Esophagus muscularis mucosa (tissue), 4 donors: ENCODE results near the gene KSR1. TPM values are rescaled to one million over a fixed set of nuclear protein-coding genes. Genes with fewer than 3 reads are reported as not detected.

Experiments
- DNase-seq: peaks from one replicate; pipeline ENCODE4 v3.0.0-alpha.2; 2017; ENCODE audit errors: extremely low spot score
- H3K27ac ChIP-seq, 4 donors: fragments of 200-600 bp; sonication (generic); replicated peaks in 1 of 4; 1 replicate in 3 of 4; 2 replicates in 1 of 4; pipeline ENCODE4 v1.5.1; 2016 to 2019; ENCODE audit warnings: mild to moderate bottlenecking in 1 of 4
- H3K27me3 ChIP-seq, 4 donors: fragments of 200-600 bp; sonication (generic); one replicate each; pipeline versions ENCODE4 v1.5.1 to v1.6.0; 2016 to 2019
- H3K36me3 ChIP-seq, 4 donors: fragments of 200-600 bp; sonication (generic); one replicate each; pipeline ENCODE4 v1.5.1; 2016 to 2019
- H3K4me1 ChIP-seq, 4 donors: fragments of 200-600 bp; sonication (generic); one replicate each; pipeline ENCODE4 v1.5.1; 2016 to 2019
- H3K4me3 ChIP-seq, 4 donors: fragments of 200-600 bp; sonication (generic); 1 replicate in 2 of 4; 2 replicates in 2 of 4; pipeline ENCODE4 v1.5.1; 2016 to 2019; ENCODE audit warnings: mild to moderate bottlenecking in 4 of 4, moderate library complexity in 1 of 4
- H3K9me3 ChIP-seq, 4 donors: fragments of 200-600 bp; sonication (generic); 1 replicate in 3 of 4; 2 replicates in 1 of 4; pipeline ENCODE4 v1.5.1; 2016 to 2019
- EP300 ChIP-seq: sonication (generic); formaldehyde crosslinking; IDR thresholded peaks from one replicate; pipeline ENCODE4 v1.6.1; 2017; ENCODE audit warnings: antibody characterized with exemption
- POLR2A ChIP-seq: fragments of 450-650 bp; IDR thresholded peaks from one replicate; pipeline ENCODE4 v1.6.1; 2017; ENCODE audit warnings: antibody characterized with exemption, moderate library complexity, mild to moderate bottlenecking, low read depth
- POLR2AphosphoS5 ChIP-seq, 2 donors: sonication (generic); formaldehyde crosslinking; IDR thresholded peaks; one replicate each; pipeline ENCODE4 v1.6.1; 2017; ENCODE audit warnings: antibody characterized with exemption in 2 of 2
- WGBS: methylation state at CpG from one replicate; pipeline ENCODE4 v1.1.5; 2018; 5-methylcytosine and 5-hydroxymethylcytosine counted together
- intact Hi-C: fragments of 100-400 bp; cut with DNase I; formaldehyde crosslinking; loops from one replicate; pipeline ENCODE4 v1.15.1; 2023
- total RNA-seq, 4 donors: library from RNA; depleted of rRNA; stranded (reverse); fragments of >200 nt; gene quantifications; one replicate each; pipeline versions ENCODE4 v1.1.0 to v1.2.1, GENCODE V29; 2016
- TF ChIP-seq, protein P1 (sequence below), 3 experiments: fragments of 200-600 bp in 2 of 3; fragments of 450-650 bp in 1 of 3; sonication (generic) in 2 of 3; IDR thresholded peaks; one replicate each; pipeline ENCODE4 v1.5.1; 2017 to 2019; ENCODE audit warnings: antibody characterized with exemption in 3 of 3, mild to moderate bottlenecking in 2 of 3, moderate library complexity in 1 of 3

The KSR1 gene
- total RNA-seq, 4 donors from 2014 or later, result 13.3 to 18.9 (median 13.7) TPM

- Histone ChIP-seq H3K4me1 (peaks cover 10 to 49% (median 43%) of the 10 kb centered on the region in 4 donors), H3K36me3 (no peaks in the 10 kb centered on the region), H3K27me3 (no peaks in the 10 kb centered on the region), H3K4me3 (peak overlapping the region in 1 of 4 donors; percentile 15), H3K9me3 (no peaks in the 10 kb centered on the region), H3K27ac (peak overlapping the region in 1 of 4 donors; percentile 4)
- TF ChIP-seq POLR2AphosphoS5 (IDR thresholded peaks at IDR 0.05) (no peak), POLR2A (no peak), EP300 (no peak)
- TF ChIP-seq, protein P1, sequence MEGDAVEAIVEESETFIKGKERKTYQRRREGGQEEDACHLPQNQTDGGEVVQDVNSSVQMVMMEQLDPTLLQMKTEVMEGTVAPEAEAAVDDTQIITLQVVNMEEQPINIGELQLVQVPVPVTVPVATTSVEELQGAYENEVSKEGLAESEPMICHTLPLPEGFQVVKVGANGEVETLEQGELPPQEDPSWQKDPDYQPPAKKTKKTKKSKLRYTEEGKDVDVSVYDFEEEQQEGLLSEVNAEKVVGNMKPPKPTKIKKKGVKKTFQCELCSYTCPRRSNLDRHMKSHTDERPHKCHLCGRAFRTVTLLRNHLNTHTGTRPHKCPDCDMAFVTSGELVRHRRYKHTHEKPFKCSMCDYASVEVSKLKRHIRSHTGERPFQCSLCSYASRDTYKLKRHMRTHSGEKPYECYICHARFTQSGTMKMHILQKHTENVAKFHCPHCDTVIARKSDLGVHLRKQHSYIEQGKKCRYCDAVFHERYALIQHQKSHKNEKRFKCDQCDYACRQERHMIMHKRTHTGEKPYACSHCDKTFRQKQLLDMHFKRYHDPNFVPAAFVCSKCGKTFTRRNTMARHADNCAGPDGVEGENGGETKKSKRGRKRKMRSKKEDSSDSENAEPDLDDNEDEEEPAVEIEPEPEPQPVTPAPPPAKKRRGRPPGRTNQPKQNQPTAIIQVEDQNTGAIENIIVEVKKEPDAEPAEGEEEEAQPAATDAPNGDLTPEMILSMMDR (IDR thresholded peaks at IDR 0.05), result no peak
- 87% methylated on average over 6 of the region's 6 CpGs for WGBS
- DNase-seq, result no peak
- intact Hi-C loops, result no loop called here
Observed at GRCh38 chr17:27525836-27526603, 69.8 kb downstream of the KSR1 start.

GRCh38 chr17:27526604-27527002 lies 70.4 kb downstream of the KSR1 start:
- Histone ChIP-seq H3K36me3 (no peaks in the 10 kb centered on the region), H3K27me3 (no peaks in the 10 kb centered on the region), H3K4me1 (peaks cover 10 to 52% (median 45%) of the 10 kb centered on the region in 4 donors), H3K4me3 (peak overlapping the region in 1 of 4 donors; percentile 15), H3K27ac (no peak overlapping the region), H3K9me3 (no peaks in the 10 kb centered on the region)
- intact Hi-C loops, result no loop called here
- TF ChIP-seq POLR2AphosphoS5 (IDR thresholded peaks at IDR 0.05), result peak in 1 of 2 donors; percentile 36
- TF ChIP-seq, protein P1 (IDR thresholded peaks at IDR 0.05), result no peak
- no peak for TF ChIP-seq EP300
- no peak for DNase-seq
- WGBS, result 6% methylated on average over 9 of the region's 9 CpGs

- Histone ChIP-seq H3K9me3 (no peaks in the 10 kb centered on the region), H3K36me3 (no peaks in the 10 kb centered on the region), H3K27me3 (no peaks in the 10 kb centered on the region), H3K4me3 (no peak overlapping the region), H3K4me1 (peaks cover 10 to 66% (median 60%) of the 10 kb centered on the region in 4 donors), H3K27ac (no peak overlapping the region)
- WGBS, result 78% methylated on average over 7 of the region's 7 CpGs
- TF ChIP-seq, protein P1 (IDR thresholded peaks at IDR 0.05), result no peak
- no peak for TF ChIP-seq EP300
- TF ChIP-seq POLR2AphosphoS5 (IDR thresholded peaks at IDR 0.05), result no peak
- TF ChIP-seq POLR2A, result no peak
- no peak for DNase-seq
- intact Hi-C loops, result no loop called here
Observed at GRCh38 chr17:27529230-27529796, 73.1 kb downstream of the KSR1 start.

DNA sequence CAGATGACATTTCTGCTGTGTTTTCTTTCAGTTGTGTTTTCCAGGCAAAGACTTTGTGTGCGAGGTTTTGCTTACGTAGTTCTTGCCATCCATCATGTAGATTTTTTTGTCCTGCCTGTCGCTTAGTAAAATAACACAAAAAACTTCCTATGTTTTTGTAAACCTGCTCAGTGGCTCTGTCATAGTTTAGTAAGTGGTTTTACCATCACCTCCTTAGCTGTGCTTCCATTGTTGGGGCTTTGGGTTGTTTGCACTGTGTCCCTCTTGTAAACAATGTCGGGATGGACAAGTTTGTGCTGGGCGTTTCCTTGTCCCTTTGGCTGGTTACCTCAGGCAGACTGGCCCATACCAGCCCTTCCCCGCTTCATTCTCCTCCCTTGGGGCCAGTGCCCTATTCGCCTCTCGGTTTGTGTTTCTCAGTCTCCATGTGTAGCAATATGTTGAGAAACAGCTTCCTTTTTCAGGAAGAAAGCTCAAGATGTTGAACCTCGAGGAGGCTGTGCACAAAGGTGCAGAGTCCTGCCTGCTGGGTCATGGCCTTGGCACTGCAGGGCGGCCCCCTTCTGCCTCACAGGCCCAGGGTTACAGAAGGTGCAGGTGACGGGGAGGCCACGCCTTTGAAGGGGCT lies 74.6 kb downstream of the KSR1 start:
- Histone ChIP-seq H3K36me3 (no peaks in the 10 kb centered on the region), H3K4me1 (peaks cover 25 to 80% (median 75%) of the 10 kb centered on the region in 4 donors), H3K27me3 (no peaks in the 10 kb centered on the region), H3K27ac (peak overlapping the region in 3 of 4 donors; percentile 24 to 44 (median 40)), H3K9me3 (no peaks in the 10 kb centered on the region), H3K4me3 (no peak overlapping the region)
- DNase-seq, result no peak
- no peak for TF ChIP-seq EP300
- TF ChIP-seq POLR2AphosphoS5 (IDR thresholded peaks at IDR 0.05), result peak in 1 of 2 donors; percentile 19
- WGBS, result 76% methylated on average over 12 of the region's 12 CpGs
- intact Hi-C loops, result no loop called here

- peak overlapping the region in 3 of 4 donors; percentile 24 to 44 (median 40) for H3K27ac ChIP-seq
- 78% methylated on average over 4 of the region's 6 CpGs for WGBS
Observed at GRCh38 chr17:27531469-27531961, 75.3 kb downstream of the KSR1 start.

More at GRCh38 chr17:27531469-27531961, 75.3 kb downstream of the KSR1 start:
- H3K36me3 ChIP-seq, result no peaks in the 10 kb centered on the region
- no peaks in the 10 kb centered on the region for H3K27me3 ChIP-seq
- H3K9me3 ChIP-seq, result no peaks in the 10 kb centered on the region
- intact Hi-C loops, result no loop called here
- no peak overlapping the region for H3K4me3 ChIP-seq
- DNase-seq, result no peak
- no peak for TF ChIP-seq POLR2AphosphoS5 (IDR thresholded peaks at IDR 0.05)
- TF ChIP-seq, protein P1 (IDR thresholded peaks at IDR 0.05), result no peak
- TF ChIP-seq POLR2A, result no peak
- TF ChIP-seq EP300, result no peak
- H3K4me1 ChIP-seq, result peaks cover 22 to 80% (median 75%) of the 10 kb centered on the region in 4 donors
